Nucleus accumbens (tissue), 56 donors: ENCODE results near the gene LRP1.
A peak's percentile ranks its signal among the peaks of the same experiment; 100 is the strongest.

Experiments
- DNase-seq, 56 donors: peaks; one replicate each; lab custom pipeline; 2025; lab: John Stamatoyannopoulos, UW

LRP1 gene

GRCh38 chr12:57229634-57230380 is 101.5 kb downstream of the LRP1 start, which contains the start of gene SHMT2:
Gene SHMT2 (plus strand): TSS chr12:57229711. CDS start chr12:57229779, 68 bp downstream.
- peak in 55 of 56 donors; percentile 47 to 94 (median 85) for DNase-seq

GRCh38 chr12:57230381-57231155 is 102.3 kb downstream of the LRP1 start:
- no peak for DNase-seq

GRCh38 chr12:57231276-57232021 is 103.2 kb downstream of the LRP1 start:
- DNase-seq = no peak

GRCh38 chr12:57232156-57232756 is 104.0 kb downstream of the LRP1 start:
- DNase-seq = no peak

GRCh38 chr12:57233357-57234232 is 105.3 kb downstream of the LRP1 start:
- DNase-seq = no peak

- no peak for DNase-seq
Measured at GRCh38 chr12:57234233-57234570, 105.9 kb downstream of the LRP1 start.

GRCh38 chr12:57234571-57235016 is 106.3 kb downstream of the LRP1 start:
- no peak for DNase-seq

- DNase-seq = no peak
Measured at GRCh38 chr12:57235017-57235727, 106.9 kb downstream of the LRP1 start.

- no peak for DNase-seq
Measured at GRCh38 chr12:57235728-57236131, 107.4 kb downstream of the LRP1 start.

GRCh38 chr12:57236201-57236924 is 108.1 kb downstream of the LRP1 start:
- no peak for DNase-seq

- DNase-seq = no peak
Measured at GRCh38 chr12:57236925-57237595, 108.8 kb downstream of the LRP1 start.

- no peak for DNase-seq
Measured at GRCh38 chr12:57237596-57237931, 109.3 kb downstream of the LRP1 start.

- peak in 5 of 56 donors; percentile 13 to 55 (median 35) for DNase-seq
Measured at GRCh38 chr12:57237932-57238853, 109.9 kb downstream of the LRP1 start.

GRCh38 chr12:57238854-57239554 is 110.7 kb downstream of the LRP1 start:
- peak in 51 of 56 donors; percentile 43 to 90 (median 75) for DNase-seq

- DNase-seq = peak in 2 of 56 donors; percentile 40 to 41
Measured at GRCh38 chr12:57239587-57240065, 111.3 kb downstream of the LRP1 start.
